Upper lobe of left lung (tissue), 6 donors: ENCODE measurements around the gene STMN1. TPM values are rescaled to one million over a fixed set of nuclear protein-coding genes. Genes with fewer than 3 reads are reported as not detected.

ENCODE experiments used
- ATAC-seq, 2 donors: fragments of 200-7000 bp; cut with Tn5 transposase; one replicate each; pipeline ENCODE4 v1.9.1; 2022; ENCODE audit warnings: mild to moderate bottlenecking in 2 of 2, moderate library complexity in 2 of 2; ENCODE audit not compliant: low FRiP score in 2 of 2
- DNase-seq, 2 donors: peaks; one replicate each; pipeline ENCODE4 v3.0.0-alpha.2; 2019 to 2020
- H3K27ac ChIP-seq, 4 donors: fragments of 200-600 bp; sonication (generic); one replicate each; pipeline ENCODE4 v1.5.1; 2016 to 2019
- H3K27me3 ChIP-seq, 4 donors: fragments of 200-600 bp; sonication (generic); one replicate each; pipeline ENCODE4 v1.5.1; 2017 to 2019
- H3K36me3 ChIP-seq, 4 donors: fragments of 200-600 bp; sonication (generic); one replicate each; pipeline ENCODE4 v1.5.1; 2016 to 2019
- H3K4me1 ChIP-seq, 4 donors: fragments of 200-600 bp; sonication (generic); one replicate each; pipeline ENCODE4 v1.5.1; 2018 to 2019
- H3K4me3 ChIP-seq, 4 donors: fragments of 200-600 bp; sonication (generic); one replicate each; pipeline ENCODE4 v1.5.1; 2017 to 2019; ENCODE audit warnings: mild to moderate bottlenecking in 2 of 4, moderate library complexity in 1 of 4
- H3K9me3 ChIP-seq, 4 donors: fragments of 200-600 bp; sonication (generic); one replicate each; pipeline ENCODE4 v1.5.1; 2018 to 2019
- EP300 ChIP-seq, 4 donors: sonication (generic); formaldehyde crosslinking; IDR thresholded peaks; one replicate each; pipeline ENCODE4 v1.5.1; 2017; ENCODE audit warnings: antibody characterized with exemption in 4 of 4, control low read depth in 2 of 4
- POLR2A ChIP-seq, 4 donors: fragments of 450-650 bp; IDR thresholded peaks; one replicate each; pipeline ENCODE4 v1.5.1; 2016 to 2017; ENCODE audit warnings: antibody characterized with exemption in 4 of 4, mild to moderate bottlenecking in 2 of 4
- POLR2AphosphoS5 ChIP-seq, 2 donors: sonication (generic); formaldehyde crosslinking; IDR thresholded peaks; one replicate each; pipeline ENCODE4 v1.5.1; 2017; ENCODE audit warnings: antibody characterized with exemption in 2 of 2
- WGBS, 2 donors: methylation state at CpG; one replicate each; pipeline ENCODE4 v1.1.5; 2017 to 2018; 5-methylcytosine and 5-hydroxymethylcytosine counted together
- total RNA-seq, 6 donors: library from RNA; depleted of rRNA in 4 of 6; stranded (reverse); fragments of >200 nt in 4 of 6; gene quantifications; one replicate each; pipeline versions ENCODE4 v1.1.0 to v1.2.1, GENCODE V29; 2016 to 2021
- TF ChIP-seq, protein P1 (sequence below), 6 experiments: fragments of 450-650 bp in 4 of 6; fragments of 200-600 bp in 2 of 6; sonication (generic) in 2 of 6; IDR thresholded peaks; one replicate each; pipeline ENCODE4 v1.5.1; 2016 to 2019; ENCODE audit warnings: antibody characterized with exemption in 6 of 6
- donor health status: DM: no; HTN: no; CAD: no; lungs with moderate emphysema.
- donor health status: DM: no; HTN: yes; CAD: no; lungs with severe emphysema.

STMN1 gene
- total RNA-seq, 6 donors from 2014 or later: 38.3 to 103 (median 52.2) TPM

GRCh38 chr1:25872713-25873112 is 33.5 kb downstream of the STMN1 start:
- Histone ChIP-seq H3K9me3 (no peaks in the 10 kb centered on the region), H3K4me1 (peaks cover 39 to 49% (median 46%) of the 10 kb centered on the region in 4 donors), H3K36me3 (no peaks in the 10 kb centered on the region), H3K27ac (no peak overlapping the region), H3K4me3 (no peak overlapping the region), H3K27me3 (no peaks in the 10 kb centered on the region)
- WGBS, 2 donors: 48 to 60% methylated on average over 2 of the region's 2 CpGs
- ATAC-seq: no peak
- TF ChIP-seq EP300 (IDR thresholded peaks at IDR 0.05): no peak
- TF ChIP-seq, protein P1, sequence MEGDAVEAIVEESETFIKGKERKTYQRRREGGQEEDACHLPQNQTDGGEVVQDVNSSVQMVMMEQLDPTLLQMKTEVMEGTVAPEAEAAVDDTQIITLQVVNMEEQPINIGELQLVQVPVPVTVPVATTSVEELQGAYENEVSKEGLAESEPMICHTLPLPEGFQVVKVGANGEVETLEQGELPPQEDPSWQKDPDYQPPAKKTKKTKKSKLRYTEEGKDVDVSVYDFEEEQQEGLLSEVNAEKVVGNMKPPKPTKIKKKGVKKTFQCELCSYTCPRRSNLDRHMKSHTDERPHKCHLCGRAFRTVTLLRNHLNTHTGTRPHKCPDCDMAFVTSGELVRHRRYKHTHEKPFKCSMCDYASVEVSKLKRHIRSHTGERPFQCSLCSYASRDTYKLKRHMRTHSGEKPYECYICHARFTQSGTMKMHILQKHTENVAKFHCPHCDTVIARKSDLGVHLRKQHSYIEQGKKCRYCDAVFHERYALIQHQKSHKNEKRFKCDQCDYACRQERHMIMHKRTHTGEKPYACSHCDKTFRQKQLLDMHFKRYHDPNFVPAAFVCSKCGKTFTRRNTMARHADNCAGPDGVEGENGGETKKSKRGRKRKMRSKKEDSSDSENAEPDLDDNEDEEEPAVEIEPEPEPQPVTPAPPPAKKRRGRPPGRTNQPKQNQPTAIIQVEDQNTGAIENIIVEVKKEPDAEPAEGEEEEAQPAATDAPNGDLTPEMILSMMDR (IDR thresholded peaks at IDR 0.05): no peak
- TF ChIP-seq POLR2A (IDR thresholded peaks at IDR 0.05): no peak
- no peak for TF ChIP-seq POLR2AphosphoS5 (IDR thresholded peaks at IDR 0.05)
- DNase-seq: no peak

- no peaks in the 10 kb centered on the region for H3K36me3 ChIP-seq
- no peaks in the 10 kb centered on the region for H3K27me3 ChIP-seq
- no peak overlapping the region for H3K4me3 ChIP-seq
- TF ChIP-seq EP300 (IDR thresholded peaks at IDR 0.05) (no peak), POLR2A (IDR thresholded peaks at IDR 0.05) (no peak), POLR2AphosphoS5 (IDR thresholded peaks at IDR 0.05) (no peak)
- TF ChIP-seq, protein P1 (IDR thresholded peaks at IDR 0.05): no peak
- peak in 1 of 2 donors; percentile 59 for DNase-seq
- H3K4me1 ChIP-seq: peaks cover 39 to 53% (median 46%) of the 10 kb centered on the region in 4 donors
- peak overlapping the region in 3 of 4 donors; percentile 24 to 59 (median 33) for H3K27ac ChIP-seq
- WGBS, 2 donors: 72 to 77% methylated on average over 8 to 9 of the region's 9 CpGs
- no peaks in the 10 kb centered on the region for H3K9me3 ChIP-seq
- ATAC-seq: peak in 1 of 2 donors; percentile 2
Measured at GRCh38 chr1:25871704-25872494, 34.3 kb downstream of the STMN1 start.

DNA sequence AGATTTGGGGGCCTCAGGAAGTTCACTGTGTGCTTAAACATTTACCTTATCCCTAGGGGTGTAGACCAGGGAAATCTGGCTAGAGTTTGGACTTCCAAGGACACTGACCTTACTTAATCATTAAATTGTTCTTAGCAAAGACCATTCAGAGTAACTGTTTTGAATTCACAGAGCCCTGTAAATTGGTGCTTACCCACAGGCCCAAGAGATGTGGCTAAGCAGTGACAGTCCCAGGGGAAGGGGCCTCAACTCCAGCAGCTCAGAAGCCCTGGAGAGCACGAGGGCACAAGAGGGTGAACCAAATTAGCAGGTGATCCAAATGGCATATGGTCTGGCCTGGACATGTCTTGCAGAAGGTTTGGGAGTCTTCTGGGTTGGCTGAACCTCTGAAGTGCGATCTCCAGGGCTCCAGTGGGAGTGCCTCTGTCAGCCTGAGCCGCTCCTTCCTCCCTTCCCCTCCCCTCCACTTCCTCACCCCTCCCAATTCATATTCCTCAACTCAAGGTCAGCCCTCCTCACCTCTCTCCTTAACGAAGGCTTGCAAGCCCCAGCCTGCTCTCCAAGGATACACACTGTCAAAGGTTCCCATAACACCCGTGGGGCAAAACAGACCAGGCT is 35.0 kb downstream of the STMN1 start:
- DNase-seq (no peak), ATAC-seq (no peak)
- Histone ChIP-seq H3K27ac (peak overlapping the region in 3 of 4 donors; percentile 24 to 59 (median 33)), H3K27me3 (no peaks in the 10 kb centered on the region), H3K4me1 (peaks cover 38 to 54% (median 42%) of the 10 kb centered on the region in 4 donors), H3K36me3 (no peaks in the 10 kb centered on the region), H3K4me3 (no peak overlapping the region), H3K9me3 (no peaks in the 10 kb centered on the region)
- 9 to 26% methylated on average over 5 of the region's 5 CpGs for WGBS, 2 donors
- TF ChIP-seq POLR2AphosphoS5 (IDR thresholded peaks at IDR 0.05): no peak
- TF ChIP-seq, protein P1 (IDR thresholded peaks at IDR 0.05): no peak
- no peak for TF ChIP-seq EP300 (IDR thresholded peaks at IDR 0.05)
- TF ChIP-seq POLR2A (IDR thresholded peaks at IDR 0.05): no peak

GRCh38 chr1:25870614-25871013 is 35.6 kb downstream of the STMN1 start:
- Histone ChIP-seq H3K4me3 (no peak overlapping the region), H3K4me1 (peaks cover 35 to 49% (median 39%) of the 10 kb centered on the region in 4 donors), H3K9me3 (no peaks in the 10 kb centered on the region), H3K27me3 (no peaks in the 10 kb centered on the region), H3K27ac (no peak overlapping the region), H3K36me3 (no peaks in the 10 kb centered on the region)
- TF ChIP-seq, protein P1 (IDR thresholded peaks at IDR 0.05): no peak
- TF ChIP-seq POLR2A (IDR thresholded peaks at IDR 0.05) (no peak), POLR2AphosphoS5 (IDR thresholded peaks at IDR 0.05) (no peak), EP300 (IDR thresholded peaks at IDR 0.05) (no peak)
- ATAC-seq (no peak), DNase-seq (no peak)
- 82 to 86% methylated on average over 1 of the region's 1 CpG for WGBS, 2 donors
